SU-DHL-6 (cell line): ENCODE measurements around the gene GMIP.
"Not testable (repeated sequence)": the region's sequence is repeated elsewhere in the genome, so short reads cannot be mapped to it uniquely, and the experiment has no call there.

Experiments
- CTCF ChIP-seq: fragments of 200-600 bp; sonication (generic); IDR thresholded peaks from one replicate; pipeline ENCODE4 v1.5.1; 2017; ENCODE audit warnings: antibody characterized with exemption, mild to moderate bottlenecking, low read length, moderate library complexity; ENCODE audit not compliant: insufficient read depth, poor library complexity, severe bottlenecking
- EZH2phosphoT487 ChIP-seq: fragments of 200-600 bp; sonication (generic), shearing (Covaris generic); conservative IDR thresholded peaks from 2 replicates; pipeline ENCODE4 v1.6.1; 2018; ENCODE audit warnings: mild to moderate bottlenecking, antibody characterized with exemption, low read length, moderate library complexity, mixed read lengths

DNA sequence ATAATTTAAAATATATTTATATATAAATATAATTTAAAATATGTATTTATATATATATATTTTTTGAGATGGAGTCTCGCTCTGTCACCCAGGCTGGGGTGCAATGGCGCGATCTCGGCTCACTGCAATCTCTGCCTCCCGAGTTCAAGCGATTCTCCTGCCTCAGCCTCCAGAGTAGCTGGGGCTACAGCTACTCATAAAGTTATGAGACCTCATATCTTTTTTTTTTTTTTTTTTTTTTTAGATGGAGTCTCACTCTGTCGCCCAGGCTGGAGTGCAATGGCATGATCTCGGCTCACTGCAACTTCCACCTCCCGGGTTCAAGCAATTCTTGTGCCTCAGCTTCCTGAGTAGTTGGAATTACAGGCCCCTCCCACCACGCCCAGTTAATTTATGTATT is 45.6 kb upstream of the GMIP start:
- TF ChIP-seq CTCF, EZH2phosphoT487: not testable (repeated sequence)
